ENCODE measurements around the gene SORBS2. TPM values are rescaled to one million over a fixed set of nuclear protein-coding genes. Genes with fewer than 3 reads are reported as not detected.
A peak's percentile ranks its signal among the peaks of the same experiment; 100 is the strongest.
"Not testable (repeated sequence)": the region's sequence is repeated elsewhere in the genome, so short reads cannot be mapped to it uniquely, and the experiment has no call there.

SORBS2 gene
- total and polyA plus RNA-seq, 4 donors = 11.2 to 70.4 (median 26.4) TPM

GRCh38 chr4:185560316-185560715, 251.7 kb downstream of the SORBS2 start:
- TF ChIP-seq CTCF (IDR thresholded peaks at IDR 0.05; ENCODE audit: control extremely low read depth, extremely low read depth) = no peak
- Histone ChIP-seq H3K9me3 (ENCODE audit: control insufficient read depth in 4 of 4, insufficient read depth in 3 of 4, low read length in 3 of 4) (peaks cover 0 to 1% (median 0%) of the 10 kb centered on the region in 4 donors), H3K4me1 (ENCODE audit: control insufficient read depth in 5 of 5, insufficient read depth in 5 of 5, low read length in 5 of 5) (peaks cover 0 to under 1% (median 0%) of the 10 kb centered on the region in 5 donors), H3K4me3 (no peak overlapping the region), H3K27me3 (ENCODE audit: control insufficient read depth in 3 of 3, insufficient read depth in 3 of 3, low read length in 2 of 3) (no peaks in the 10 kb centered on the region), H3K27ac (ENCODE audit: low read depth in 1 of 2, low read length in 1 of 2) (no peak overlapping the region), H3K36me3 (ENCODE audit: control insufficient read depth in 4 of 4, insufficient read depth in 4 of 4, low read length in 4 of 4) (no peaks in the 10 kb centered on the region), H3K9ac (ENCODE audit: insufficient read depth in 1 of 2, low read length in 2 of 2) (no peak overlapping the region)
- WGBS, 2 donors = 96 to 97% methylated on average over 5 of the region's 5 CpGs
- ATAC-seq (ENCODE audit: insufficient read depth, low FRiP score) (no peak), DNase-seq (no peak)

- Histone ChIP-seq H3K4me3 (no peak overlapping the region), H3K27me3 (ENCODE audit: control insufficient read depth in 3 of 3, insufficient read depth in 3 of 3, low read length in 2 of 3) (no peaks in the 10 kb centered on the region), H3K4me1 (ENCODE audit: control insufficient read depth in 5 of 5, insufficient read depth in 5 of 5, low read length in 5 of 5) (no peaks in the 10 kb centered on the region), H3K36me3 (ENCODE audit: control insufficient read depth in 4 of 4, insufficient read depth in 4 of 4, low read length in 4 of 4) (no peaks in the 10 kb centered on the region), H3K27ac (ENCODE audit: low read depth in 1 of 2, low read length in 1 of 2) (no peak overlapping the region), H3K9me3 (ENCODE audit: control insufficient read depth in 4 of 4, insufficient read depth in 3 of 4, low read length in 3 of 4) (peaks cover 0 to 1% (median 0%) of the 10 kb centered on the region in 4 donors), H3K9ac (ENCODE audit: insufficient read depth in 1 of 2, low read length in 2 of 2) (no peak overlapping the region)
- no peak for TF ChIP-seq CTCF (IDR thresholded peaks at IDR 0.05; ENCODE audit: control extremely low read depth, extremely low read depth)
- DNase-seq (no peak), ATAC-seq (ENCODE audit: insufficient read depth, low FRiP score) (no peak)
- WGBS, 2 donors = 65 to 69% methylated on average over 4 of the region's 4 CpGs
These were observed 252.1 kb downstream of the SORBS2 start for GRCh38 chr4:185559915-185560281.

- H3K4me3 ChIP-seq; H3K4me1 ChIP-seq (ENCODE audit: control insufficient read depth in 5 of 5, insufficient read depth in 5 of 5, low read length in 5 of 5); H3K27ac ChIP-seq (ENCODE audit: low read depth in 1 of 2, low read length in 1 of 2); DNase-seq; ATAC-seq (ENCODE audit: insufficient read depth, low FRiP score); H3K27me3 ChIP-seq (ENCODE audit: control insufficient read depth in 3 of 3, insufficient read depth in 3 of 3, low read length in 2 of 3); H3K9ac ChIP-seq (ENCODE audit: insufficient read depth in 1 of 2, low read length in 2 of 2); H3K9me3 ChIP-seq (ENCODE audit: control insufficient read depth in 4 of 4, insufficient read depth in 3 of 4, low read length in 3 of 4); H3K36me3 ChIP-seq (ENCODE audit: control insufficient read depth in 4 of 4, insufficient read depth in 4 of 4, low read length in 4 of 4): not testable (repeated sequence)
- WGBS, 2 donors = 75 to 76% methylated on average over 8 of the region's 8 CpGs
These were observed 252.6 kb downstream of the SORBS2 start for GRCh38 chr4:185559251-185559914.

- Histone ChIP-seq H3K4me1 (ENCODE audit: control insufficient read depth in 5 of 5, insufficient read depth in 5 of 5, low read length in 5 of 5) (peaks cover 0 to 15% (median 4%) of the 10 kb centered on the region in 5 donors), H3K9ac (ENCODE audit: insufficient read depth in 1 of 2, low read length in 2 of 2) (no peak overlapping the region), H3K36me3 (ENCODE audit: control insufficient read depth in 4 of 4, insufficient read depth in 4 of 4, low read length in 4 of 4) (no peaks in the 10 kb centered on the region), H3K27me3 (ENCODE audit: control insufficient read depth in 3 of 3, insufficient read depth in 3 of 3, low read length in 2 of 3) (no peaks in the 10 kb centered on the region), H3K27ac (ENCODE audit: low read depth in 1 of 2, low read length in 1 of 2) (no peak overlapping the region), H3K4me3 (no peak overlapping the region), H3K9me3 (ENCODE audit: control insufficient read depth in 4 of 4, insufficient read depth in 3 of 4, low read length in 3 of 4) (no peaks in the 10 kb centered on the region)
- DNase-seq (peak in 2 of 3 donors; percentile 73 to 77), ATAC-seq (ENCODE audit: insufficient read depth, low FRiP score) (no peak)
- TF ChIP-seq CTCF (IDR thresholded peaks at IDR 0.05; ENCODE audit: control extremely low read depth, extremely low read depth) = no peak
- 63 to 74% methylated on average over 4 of the region's 4 CpGs for WGBS, 2 donors
These were observed 257.4 kb downstream of the SORBS2 start for GRCh38 chr4:185554365-185555126.
